KOPT-K1 (cell line): ENCODE results near the gene IRF6.
"Not testable (repeated sequence)": the region's sequence is repeated elsewhere in the genome, so short reads cannot be mapped to it uniquely, and the experiment has no call there.

Source experiments
- H3K27ac ChIP-seq: fragments of 200-600 bp; sonication (generic); 2 replicates; pipeline ENCODE4 v1.5.1; 2016; ENCODE audit warnings: antibody characterized with exemption, mild to moderate bottlenecking, low read depth, low read length; ENCODE audit not compliant: poor library complexity, severe bottlenecking
- H3K36me3 ChIP-seq: fragments of 200-600 bp; sonication (generic); 2 replicates; pipeline ENCODE4 v1.5.1; 2017; ENCODE audit warnings: antibody characterized with exemption, mild to moderate bottlenecking, low read length, moderate library complexity; ENCODE audit not compliant: insufficient read depth
- H3K9me3 ChIP-seq: fragments of 200-600 bp; sonication (generic); 2 replicates; pipeline ENCODE4 v1.5.1; 2017; ENCODE audit warnings: antibody characterized with exemption, low read length, mild to moderate bottlenecking; ENCODE audit not compliant: insufficient read depth, poor library complexity, severe bottlenecking

The IRF6 gene

GRCh38 chr1:209808059-209808581, 2.2 kb upstream of the IRF6 start:
- H3K9me3 ChIP-seq: no peaks in the 10 kb centered on the region
- H3K27ac ChIP-seq: no peak overlapping the region
- no peaks in the 10 kb centered on the region for H3K36me3 ChIP-seq

GRCh38 chr1:209807509-209807908, 1.6 kb upstream of the IRF6 start:
- no peaks in the 10 kb centered on the region for H3K36me3 ChIP-seq
- no peak overlapping the region for H3K27ac ChIP-seq
- no peaks in the 10 kb centered on the region for H3K9me3 ChIP-seq

- no peaks in the 10 kb centered on the region for H3K9me3 ChIP-seq
- no peak overlapping the region for H3K27ac ChIP-seq
- H3K36me3 ChIP-seq: no peaks in the 10 kb centered on the region
Observed at GRCh38 chr1:209805341-209805781, 581 bp downstream of the IRF6 start.

GRCh38 chr1:209803568-209803967, 2.4 kb downstream of the IRF6 start:
- no peaks in the 10 kb centered on the region for H3K36me3 ChIP-seq
- H3K9me3 ChIP-seq: no peaks in the 10 kb centered on the region
- no peak overlapping the region for H3K27ac ChIP-seq

- H3K36me3 ChIP-seq: no peaks in the 10 kb centered on the region
- no peak overlapping the region for H3K27ac ChIP-seq
- H3K9me3 ChIP-seq: no peaks in the 10 kb centered on the region
Observed at GRCh38 chr1:209802780-209803152, 3.2 kb downstream of the IRF6 start.

- Histone ChIP-seq H3K36me3 (no peaks in the 10 kb centered on the region), H3K9me3 (no peaks in the 10 kb centered on the region), H3K27ac (no peak overlapping the region)
Observed at GRCh38 chr1:209802117-209802779, 3.7 kb downstream of the IRF6 start.

- Histone ChIP-seq H3K36me3 (no peaks in the 10 kb centered on the region), H3K9me3 (no peaks in the 10 kb centered on the region), H3K27ac (no peak overlapping the region)
Observed at GRCh38 chr1:209800984-209801834, 4.7 kb downstream of the IRF6 start.

- Histone ChIP-seq H3K27ac (no peak overlapping the region), H3K36me3 (no peaks in the 10 kb centered on the region), H3K9me3 (no peaks in the 10 kb centered on the region)
Observed at GRCh38 chr1:209797978-209798639, 7.8 kb downstream of the IRF6 start.

GRCh38 chr1:209793711-209794110, 12.2 kb downstream of the IRF6 start:
- H3K27ac ChIP-seq, H3K36me3 ChIP-seq, H3K9me3 ChIP-seq: not testable (repeated sequence)

- H3K36me3 ChIP-seq: no peaks in the 10 kb centered on the region
- no peaks in the 10 kb centered on the region for H3K9me3 ChIP-seq
- no peak overlapping the region for H3K27ac ChIP-seq
Observed at GRCh38 chr1:209791920-209792319, 14.0 kb downstream of the IRF6 start.

GRCh38 chr1:209790286-209791193, 15.4 kb downstream of the IRF6 start:
- H3K9me3 ChIP-seq: no peaks in the 10 kb centered on the region
- no peak overlapping the region for H3K27ac ChIP-seq
- H3K36me3 ChIP-seq: no peaks in the 10 kb centered on the region

GRCh38 chr1:209789245-209789644, 16.7 kb downstream of the IRF6 start:
- Histone ChIP-seq H3K36me3 (no peaks in the 10 kb centered on the region), H3K27ac (no peak overlapping the region), H3K9me3 (no peaks in the 10 kb centered on the region)

- Histone ChIP-seq H3K9me3 (no peaks in the 10 kb centered on the region), H3K36me3 (peaks cover 7% of the 10 kb centered on the region), H3K27ac (no peak overlapping the region)
Observed at GRCh38 chr1:209787551-209787950, 18.4 kb downstream of the IRF6 start.

- H3K9me3 ChIP-seq: no peaks in the 10 kb centered on the region
- peaks cover 21% of the 10 kb centered on the region for H3K36me3 ChIP-seq
- no peak overlapping the region for H3K27ac ChIP-seq
Observed at GRCh38 chr1:209786146-209786545, 19.8 kb downstream of the IRF6 start.
